Fibroblast of skin of right quadriceps (primary cell): ENCODE results near the gene MYPN.
"Not testable (repeated sequence)": the region's sequence is repeated elsewhere in the genome, so short reads cannot be mapped to it uniquely, and the experiment has no call there.

ENCODE experiments used
- DNase-seq: peaks from one replicate; pipeline ENCODE4 v3.0.0-alpha.2; 2013

Gene MYPN

DNA sequence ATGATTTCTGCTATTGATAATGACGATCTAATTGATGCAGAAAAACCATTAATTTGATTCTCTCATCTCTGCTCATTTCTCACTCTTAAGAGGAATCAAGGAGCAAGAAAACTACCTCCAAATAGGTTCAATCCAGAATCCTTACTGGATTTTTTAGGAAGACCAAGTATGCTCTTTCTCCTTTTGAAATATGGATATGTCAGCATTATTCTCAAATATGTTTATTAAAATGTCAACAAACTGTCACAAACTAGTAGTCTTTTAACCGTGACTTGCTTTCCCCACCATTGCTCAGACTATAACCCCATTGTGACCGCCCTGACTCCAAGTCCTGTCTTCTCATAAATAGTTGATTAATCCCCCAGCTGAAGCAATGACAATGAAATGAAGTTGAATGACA lies 123.8 kb downstream of the MYPN start:
- no peak for DNase-seq

DNA sequence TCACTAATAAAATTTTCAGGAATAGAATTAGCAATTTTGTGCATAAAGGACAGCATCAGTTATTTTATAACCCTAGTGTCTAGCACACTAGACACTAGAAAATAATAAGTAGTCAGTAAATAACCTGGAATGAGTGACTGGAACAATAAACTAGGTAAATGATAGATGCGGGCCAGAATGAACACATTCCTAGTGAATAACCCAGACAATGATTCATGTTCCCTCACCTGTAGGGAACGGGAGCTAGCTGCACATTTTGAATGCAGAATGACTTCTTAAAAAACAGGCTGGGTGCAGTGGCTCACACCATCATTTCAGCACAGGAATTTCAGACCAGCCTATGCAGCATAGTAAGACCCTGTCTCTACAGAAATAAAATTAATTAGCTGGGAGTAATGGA lies 125.8 kb downstream of the MYPN start:
- DNase-seq: no peak

- no peak for DNase-seq
These were observed 126.3 kb downstream of the MYPN start for GRCh38 chr10:68235581-68235980.

DNA sequence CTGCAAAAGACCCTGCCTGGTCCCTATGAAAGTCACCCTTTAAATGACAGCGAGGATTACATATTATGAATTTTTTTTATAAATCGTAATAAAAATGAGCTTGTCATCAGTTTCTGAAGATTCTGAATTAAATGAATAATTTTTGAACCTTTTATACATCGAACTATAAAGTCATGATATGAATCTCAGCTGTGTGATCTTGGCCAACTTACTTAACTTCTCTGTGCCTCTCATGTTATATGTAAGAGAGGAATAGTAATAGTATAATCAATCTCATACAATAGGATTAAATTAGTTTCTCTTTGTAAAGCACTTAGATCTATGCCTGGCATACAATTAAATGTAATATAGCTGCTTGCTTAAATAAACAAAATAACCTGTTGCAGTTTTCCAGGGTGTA lies 127.9 kb downstream of the MYPN start:
- no peak for DNase-seq

GRCh38 chr10:68238371-68238770 lies 129.1 kb downstream of the MYPN start:
- no peak for DNase-seq

- no peak for DNase-seq
These were observed 129.8 kb downstream of the MYPN start for GRCh38 chr10:68239069-68239468.

- no peak for DNase-seq
These were observed 130.4 kb downstream of the MYPN start for GRCh38 chr10:68239596-68240150.

DNA sequence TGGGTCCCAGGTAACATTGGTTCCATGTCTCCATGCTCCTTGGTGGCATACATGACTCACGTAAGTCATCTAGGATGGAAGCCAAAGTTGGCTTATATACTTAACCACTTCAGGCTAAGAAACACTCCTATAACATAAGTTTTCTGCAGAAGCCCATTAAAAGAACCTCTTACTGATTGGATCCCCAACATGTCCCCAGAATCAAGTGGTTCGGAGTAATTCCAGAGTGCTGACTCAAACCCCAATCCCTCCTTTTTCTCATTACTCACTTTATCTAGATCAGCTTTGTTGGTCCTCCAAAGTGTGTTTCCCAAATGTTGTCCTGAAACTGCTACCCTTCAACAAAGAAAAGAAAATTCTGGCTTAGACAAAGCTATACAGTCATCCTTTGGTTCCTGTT lies 132.8 kb downstream of the MYPN start:
- peak; percentile 57 for DNase-seq

DNA sequence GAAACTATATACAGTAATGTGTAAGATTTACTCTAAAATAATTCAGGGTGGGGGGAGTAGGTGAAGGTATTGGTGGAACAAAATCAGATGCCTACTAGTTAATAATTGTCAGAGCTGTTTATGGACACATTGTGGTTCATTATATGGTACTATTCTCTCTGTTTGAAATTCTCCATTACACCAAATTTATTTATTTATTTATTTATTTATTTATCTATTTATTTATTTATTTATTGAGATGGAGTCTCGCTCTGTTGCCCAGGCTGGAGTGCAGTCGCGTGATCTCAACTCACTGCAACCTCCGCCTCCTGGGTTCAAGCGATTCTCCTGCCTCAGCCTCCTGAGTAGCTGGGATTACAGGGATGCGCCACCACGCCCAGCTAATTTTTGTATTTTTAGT lies 137.1 kb downstream of the MYPN start:
- DNase-seq: not testable (repeated sequence)

DNA sequence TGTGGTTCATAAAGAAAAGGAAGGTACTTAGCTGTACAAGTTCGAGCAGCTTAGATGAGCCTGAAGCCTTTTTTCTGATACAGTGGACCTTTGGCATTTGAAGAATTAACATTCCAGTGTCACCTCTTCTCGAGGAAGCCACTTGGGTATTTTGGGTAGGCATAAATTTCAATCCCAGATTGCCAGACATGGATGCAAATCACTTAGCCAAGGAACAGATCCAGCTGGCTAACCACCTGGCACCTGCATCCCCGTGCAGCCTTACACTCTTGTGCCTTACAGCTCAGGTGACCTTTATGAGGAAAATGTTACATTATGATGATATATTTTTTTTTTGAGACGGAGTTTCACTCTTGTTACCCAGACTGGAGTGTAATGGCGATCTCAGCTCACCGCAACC lies 138.6 kb downstream of the MYPN start:
- DNase-seq: no peak

- DNase-seq: no peak
These were observed 140.0 kb downstream of the MYPN start for GRCh38 chr10:68249297-68249696.

GRCh38 chr10:68251151-68251550 lies 141.9 kb downstream of the MYPN start:
- DNase-seq: no peak

DNA sequence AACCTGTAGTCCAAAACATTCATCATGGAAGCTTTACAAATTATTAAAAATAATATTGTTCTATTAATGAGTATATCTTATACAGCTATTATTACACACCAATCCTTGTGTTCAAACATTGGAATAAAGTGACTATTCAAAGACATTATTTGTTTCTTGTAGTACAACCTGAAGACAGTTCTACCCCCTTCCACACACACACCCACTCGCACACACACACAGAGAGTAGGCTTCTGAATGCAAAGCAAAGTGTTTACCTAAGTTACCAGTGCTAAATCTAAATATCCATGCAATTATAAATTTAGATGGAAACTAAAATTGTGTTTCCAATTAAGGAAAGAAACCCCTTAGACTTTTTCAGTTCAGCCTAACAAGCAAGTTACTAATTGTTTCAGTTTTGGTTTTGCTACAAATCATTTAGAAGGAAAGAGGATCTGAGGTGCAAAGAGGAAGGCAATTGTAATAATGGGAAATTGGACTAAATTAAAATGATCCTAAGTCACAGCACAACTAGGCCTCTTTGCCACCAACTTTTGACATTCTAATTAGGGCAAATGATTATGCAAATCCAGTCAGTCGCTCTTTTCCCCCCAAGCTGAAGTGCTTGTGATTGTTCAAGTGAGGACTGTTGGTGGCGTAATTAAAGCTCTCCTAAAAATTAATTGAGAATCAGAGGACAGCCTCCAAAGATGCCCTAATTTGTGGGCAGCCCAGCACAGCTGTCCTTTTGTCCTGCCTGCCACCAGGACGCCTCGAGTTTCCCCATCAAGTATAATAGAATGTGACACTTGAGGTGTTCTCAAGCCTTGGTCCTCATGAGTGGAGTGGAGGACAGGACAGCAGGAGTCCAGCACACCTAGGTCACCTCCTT lies 142.6 kb downstream of the MYPN start:
- no peak for DNase-seq

DNA sequence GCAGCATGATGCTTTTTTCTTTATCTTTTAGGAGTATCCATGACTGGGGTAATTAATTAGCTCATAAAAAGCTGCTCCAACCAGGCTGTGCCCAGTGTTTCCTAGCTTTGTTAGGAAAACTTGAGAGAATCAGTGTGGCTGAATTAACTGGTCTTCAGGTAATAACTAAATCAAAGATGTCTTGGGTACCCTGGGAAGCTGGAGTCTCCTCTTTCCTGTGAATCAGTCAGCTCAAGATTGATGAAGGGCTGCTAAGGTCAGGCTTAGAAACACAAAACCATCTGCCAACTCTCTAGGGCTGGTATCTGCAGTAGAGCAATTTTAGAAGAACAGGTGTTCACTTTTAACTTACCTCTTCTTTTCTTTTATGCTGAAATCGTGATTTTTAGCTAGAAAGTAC lies 144.1 kb downstream of the MYPN start:
- no peak for DNase-seq

GRCh38 chr10:68261132-68261856 lies 152.0 kb downstream of the MYPN start:
- no peak for DNase-seq
